KG1 (cell line): ENCODE results near the gene SMARCA4.

Experiments
- DNase-seq: peaks from one replicate; lab custom pipeline; 2025; lab: John Stamatoyannopoulos, UW

SMARCA4 gene

GRCh38 chr19:11014403-11014911 is 53.6 kb downstream of the SMARCA4 start:
- DNase-seq = no peak

- DNase-seq = no peak
Measured at GRCh38 chr19:11016631-11017030, 55.8 kb downstream of the SMARCA4 start.

GRCh38 chr19:11017275-11018035 is 56.6 kb downstream of the SMARCA4 start:
- DNase-seq = no peak

GRCh38 chr19:11018179-11018578 is 57.3 kb downstream of the SMARCA4 start:
- no peak for DNase-seq

- no peak for DNase-seq
Measured at GRCh38 chr19:11018763-11019162, 57.9 kb downstream of the SMARCA4 start.

- no peak for DNase-seq
Measured at GRCh38 chr19:11019262-11019661, 58.4 kb downstream of the SMARCA4 start.

- no peak for DNase-seq
Measured at GRCh38 chr19:11019824-11020223, 59.0 kb downstream of the SMARCA4 start.

- DNase-seq = no peak
Measured at GRCh38 chr19:11020423-11020822, 59.6 kb downstream of the SMARCA4 start.

GRCh38 chr19:11020982-11021759 is 60.3 kb downstream of the SMARCA4 start:
- DNase-seq = no peak

- no peak for DNase-seq
Measured at GRCh38 chr19:11021760-11022144, 60.9 kb downstream of the SMARCA4 start.

GRCh38 chr19:11023016-11023415 is 62.2 kb downstream of the SMARCA4 start:
- DNase-seq = no peak

- DNase-seq = no peak
Measured at GRCh38 chr19:11023710-11024109, 62.9 kb downstream of the SMARCA4 start.

GRCh38 chr19:11024259-11024658 is 63.4 kb downstream of the SMARCA4 start:
- DNase-seq = no peak

- DNase-seq = no peak
Measured at GRCh38 chr19:11025006-11025405, 64.2 kb downstream of the SMARCA4 start.

- DNase-seq = no peak
Measured at GRCh38 chr19:11025445-11025844, 64.6 kb downstream of the SMARCA4 start.

- DNase-seq = no peak
Measured at GRCh38 chr19:11025997-11026396, 65.2 kb downstream of the SMARCA4 start.

GRCh38 chr19:11027381-11027780 is 66.6 kb downstream of the SMARCA4 start:
- DNase-seq = no peak

GRCh38 chr19:11028146-11028545 is 67.3 kb downstream of the SMARCA4 start:
- no peak for DNase-seq

GRCh38 chr19:11031421-11032070 is 70.7 kb downstream of the SMARCA4 start:
- DNase-seq = no peak

- no peak for DNase-seq
Measured at GRCh38 chr19:11033251-11033650, 72.4 kb downstream of the SMARCA4 start.

GRCh38 chr19:11033763-11034162 is 72.9 kb downstream of the SMARCA4 start:
- no peak for DNase-seq

GRCh38 chr19:11034449-11035213 is 73.8 kb downstream of the SMARCA4 start:
- DNase-seq = no peak
